Keratinocyte (primary cell): ENCODE data around the gene SLC26A9. TPM values are rescaled to one million over a fixed set of nuclear protein-coding genes. Genes with fewer than 3 reads are reported as not detected.

ENCODE experiments used
- DNase-seq: peaks from one replicate; pipeline ENCODE4 v3.0.0-alpha.2; 2011; ENCODE audit warnings: low read depth, missing footprints, low spot score
- FAIRE-seq: peaks from 2 replicates; lab custom pipeline; 2011; peaks lifted over from hg19 to GRCh38; lab: Jason Lieb, UNC
- H2AFZ ChIP-seq: 2 replicates; pipeline ENCODE4 v1.6.0; 2012; ENCODE audit warnings: low read length, control low read depth, inconsistent platforms; ENCODE audit not compliant: control insufficient read depth
- H3K27ac ChIP-seq: 2 replicates; pipeline ENCODE4 v1.5.1; 2011; ENCODE audit warnings: low read length; ENCODE audit not compliant: control insufficient read depth, insufficient read depth
- H3K27me3 ChIP-seq: 3 replicates; pipeline ENCODE4 v1.6.0; 2011; ENCODE audit warnings: low read length; ENCODE audit not compliant: control insufficient read depth, insufficient read depth; ENCODE audit errors: extremely low read depth
- H3K36me3 ChIP-seq, 2 experiments: 2 replicates in 1 of 2; 3 replicates in 1 of 2; pipeline ENCODE4 v1.5.1; 2011; ENCODE audit warnings: low read length in 2 of 2, mild to moderate bottlenecking in 1 of 2; ENCODE audit not compliant: control insufficient read depth in 2 of 2, insufficient read depth in 2 of 2; ENCODE audit errors: extremely low read depth in 1 of 2
- H3K4me1 ChIP-seq: 3 replicates; pipeline ENCODE4 v1.5.1; 2011; ENCODE audit warnings: low read length; ENCODE audit not compliant: control insufficient read depth, insufficient read depth; ENCODE audit errors: extremely low read depth
- H3K4me2 ChIP-seq: 3 replicates; pipeline ENCODE4 v1.6.0; 2011; ENCODE audit warnings: low read depth, low read length; ENCODE audit not compliant: control insufficient read depth, insufficient read depth; ENCODE audit errors: extremely low read depth
- H3K4me3 ChIP-seq, 3 experiments: fragments of 200-600 bp in 1 of 3; sonication (generic) in 1 of 3; 2 replicates in 2 of 3; 3 replicates in 1 of 3; pipeline ENCODE4 v1.5.1; 2011 to 2016; ENCODE audit warnings: low read length in 3 of 3, mild to moderate bottlenecking in 3 of 3, control low read depth in 2 of 3, inconsistent platforms in 1 of 3, low read depth in 1 of 3, mixed read lengths in 1 of 3, mixed run types in 1 of 3, moderate library complexity in 1 of 3; ENCODE audit not compliant: control insufficient read depth in 2 of 3, insufficient read depth in 2 of 3; ENCODE audit errors: extremely low read depth in 1 of 3
- H3K79me2 ChIP-seq: 2 replicates; pipeline ENCODE4 v1.6.0; 2012; ENCODE audit warnings: low read length; ENCODE audit not compliant: control insufficient read depth, insufficient read depth
- H3K9ac ChIP-seq: 3 replicates; pipeline ENCODE4 v1.6.0; 2011; ENCODE audit warnings: low read length; ENCODE audit not compliant: control insufficient read depth, insufficient read depth; ENCODE audit errors: extremely low read depth
- H3K9me1 ChIP-seq: 3 replicates; pipeline ENCODE4 v1.6.0; 2011; ENCODE audit warnings: low read length; ENCODE audit not compliant: control insufficient read depth, insufficient read depth; ENCODE audit errors: extremely low read depth
- H3K9me3 ChIP-seq: 2 replicates; pipeline ENCODE4 v1.5.1; 2012; ENCODE audit warnings: low read depth, low read length; ENCODE audit not compliant: control insufficient read depth
- H4K20me1 ChIP-seq: 3 replicates; pipeline ENCODE4 v1.6.0; 2011; ENCODE audit warnings: low read length; ENCODE audit not compliant: control insufficient read depth, insufficient read depth; ENCODE audit errors: extremely low read depth
- EZH2 ChIP-seq: IDR thresholded peaks from one replicate; pipeline ENCODE4 v1.6.1; 2012; ENCODE audit warnings: inconsistent platforms, mild to moderate bottlenecking, low read length, moderate library complexity
- dilution Hi-C: fragments of 300-500 bp; cut with MboI; formaldehyde crosslinking; loops from one replicate; pipeline ENCODE4 v1.7.0; 2020; ENCODE audit warnings: low sequenced_read_pairs; ENCODE audit not compliant: extremely low pct_ligation_motif_present
- polyA plus RNA-seq, 5 experiments: library from polyadenylated mRNA; depleted of rRNA in 3 of 5; stranded (reverse) in 3 of 5; stranded (forward) in 1 of 5; unstranded in 1 of 5; fragments of >200 nt; gene quantifications; 1 replicate in 1 of 5; 2 replicates in 3 of 5; 3 replicates in 1 of 5; pipeline versions ENCODE4 v1.2.1 to v1.2.3, GENCODE V29; 2011 to 2012; ENCODE audit warnings: missing spikeins in 2 of 5, low read depth in 1 of 5, low replicate concordance in 1 of 5
- TF ChIP-seq, protein P1 (sequence below), 3 experiments: IDR thresholded peaks in 1 of 3; conservative IDR thresholded peaks in 1 of 3; optimal IDR thresholded peaks in 1 of 3; 2 replicates in 2 of 3; 3 replicates in 1 of 3; pipeline versions ENCODE3 to v1.5.1; 2011; ENCODE audit warnings: low read length in 3 of 3, mild to moderate bottlenecking in 3 of 3, moderate library complexity in 2 of 3, control low read depth in 1 of 3, inconsistent platforms in 1 of 3; ENCODE audit not compliant: insufficient read depth in 2 of 3; ENCODE audit errors: extremely low read depth in 1 of 3

SLC26A9 gene
- polyA plus RNA-seq, 1 donor (not counting 4 experiments of a cell fraction or from before 2014, with no cell fraction given) = 0.03 TPM

DNA sequence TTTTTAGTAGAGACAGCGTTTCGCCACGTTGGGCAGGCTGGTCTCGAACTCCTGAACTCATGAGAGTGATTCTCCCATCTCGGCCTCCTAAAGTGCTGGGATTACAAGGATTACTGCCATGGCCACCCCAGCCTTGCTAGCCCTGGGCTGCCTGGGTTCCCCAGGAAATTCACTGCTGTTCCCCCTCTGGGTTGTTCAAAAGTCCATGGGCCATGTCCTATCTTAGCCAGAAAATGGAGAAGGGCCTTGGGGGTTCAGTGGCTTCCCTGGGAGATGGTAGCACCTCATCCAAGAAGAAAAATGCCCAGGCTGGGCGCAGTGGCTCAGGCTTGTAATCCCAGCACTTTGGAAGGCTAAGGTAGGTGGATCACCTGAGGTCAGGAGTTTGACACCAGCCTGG lies 20.9 kb downstream of the SLC26A9 start:
- Histone ChIP-seq H3K9me3 (no peaks in the 10 kb centered on the region), H4K20me1 (no peaks in the 10 kb centered on the region), H3K79me2 (no peaks in the 10 kb centered on the region), H3K9me1 (no peaks in the 10 kb centered on the region), H2AFZ (no peak overlapping the region), H3K27ac (no peak overlapping the region), H3K4me3 (no peak overlapping the region), H3K9ac (no peak overlapping the region), H3K27me3 (peaks cover 19% of the 10 kb centered on the region), H3K4me1 (no peaks in the 10 kb centered on the region), H3K4me2 (no peak overlapping the region), H3K36me3 (no peaks in the 10 kb centered on the region)
- FAIRE-seq (no peak), DNase-seq (no peak)
- TF ChIP-seq, protein P1, sequence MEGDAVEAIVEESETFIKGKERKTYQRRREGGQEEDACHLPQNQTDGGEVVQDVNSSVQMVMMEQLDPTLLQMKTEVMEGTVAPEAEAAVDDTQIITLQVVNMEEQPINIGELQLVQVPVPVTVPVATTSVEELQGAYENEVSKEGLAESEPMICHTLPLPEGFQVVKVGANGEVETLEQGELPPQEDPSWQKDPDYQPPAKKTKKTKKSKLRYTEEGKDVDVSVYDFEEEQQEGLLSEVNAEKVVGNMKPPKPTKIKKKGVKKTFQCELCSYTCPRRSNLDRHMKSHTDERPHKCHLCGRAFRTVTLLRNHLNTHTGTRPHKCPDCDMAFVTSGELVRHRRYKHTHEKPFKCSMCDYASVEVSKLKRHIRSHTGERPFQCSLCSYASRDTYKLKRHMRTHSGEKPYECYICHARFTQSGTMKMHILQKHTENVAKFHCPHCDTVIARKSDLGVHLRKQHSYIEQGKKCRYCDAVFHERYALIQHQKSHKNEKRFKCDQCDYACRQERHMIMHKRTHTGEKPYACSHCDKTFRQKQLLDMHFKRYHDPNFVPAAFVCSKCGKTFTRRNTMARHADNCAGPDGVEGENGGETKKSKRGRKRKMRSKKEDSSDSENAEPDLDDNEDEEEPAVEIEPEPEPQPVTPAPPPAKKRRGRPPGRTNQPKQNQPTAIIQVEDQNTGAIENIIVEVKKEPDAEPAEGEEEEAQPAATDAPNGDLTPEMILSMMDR (optimal IDR thresholded peaks at IDR 0.05 in 1 of 3, IDR thresholded peaks at IDR 0.05 in 1 of 3, conservative IDR thresholded peaks at IDR 0.05 in 1 of 3; ENCODE audit: extremely low read depth in 1 of 3, insufficient read depth in 2 of 3, low read length in 3 of 3) = no peak
- TF ChIP-seq EZH2 = no peak
- dilution Hi-C loops = no loop called here

DNA sequence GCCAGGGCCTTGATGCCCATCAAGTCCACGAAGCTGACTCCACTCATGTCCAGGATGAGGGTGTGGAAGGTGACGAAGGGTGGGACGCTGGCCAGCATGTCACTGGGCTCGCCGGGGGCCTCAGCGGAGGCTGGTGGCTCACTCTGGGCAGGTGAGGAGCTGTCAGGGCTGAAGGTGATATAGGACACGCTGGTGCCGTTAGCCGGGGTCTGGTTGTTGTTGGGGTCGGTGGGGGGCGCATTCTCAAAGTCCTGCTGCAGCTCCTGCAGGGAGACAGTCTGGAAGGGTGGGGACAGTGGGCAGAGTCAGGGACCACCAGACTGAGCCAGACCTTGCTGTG lies 21.7 kb downstream of the SLC26A9 start:
- Histone ChIP-seq H3K9me1 (no peaks in the 10 kb centered on the region), H3K4me1 (no peaks in the 10 kb centered on the region), H3K27me3 (peaks cover 15% of the 10 kb centered on the region), H2AFZ (no peak overlapping the region), H3K79me2 (no peaks in the 10 kb centered on the region), H4K20me1 (no peaks in the 10 kb centered on the region), H3K27ac (no peak overlapping the region), H3K4me3 (no peak overlapping the region), H3K9me3 (no peaks in the 10 kb centered on the region), H3K36me3 (no peaks in the 10 kb centered on the region), H3K4me2 (no peak overlapping the region), H3K9ac (no peak overlapping the region)
- TF ChIP-seq EZH2 = no peak
- TF ChIP-seq, protein P1 (optimal IDR thresholded peaks at IDR 0.05 in 1 of 3, IDR thresholded peaks at IDR 0.05 in 1 of 3, conservative IDR thresholded peaks at IDR 0.05 in 1 of 3; ENCODE audit: extremely low read depth in 1 of 3, insufficient read depth in 2 of 3, low read length in 3 of 3) = no peak
- dilution Hi-C loops = no loop called here
- FAIRE-seq = no peak
- no peak for DNase-seq
